Ovary (tissue), 9 donors: ENCODE data around the gene SEMA3B. TPM values are rescaled to one million over a fixed set of nuclear protein-coding genes. Genes with fewer than 3 reads are reported as not detected.

Experiments
- DNase-seq, 5 donors: peaks; one replicate each; pipeline ENCODE4 v3.0.0-alpha.2; 2019 to 2020
- H3K27ac ChIP-seq, 2 donors: fragments of 200-600 bp; one replicate each; pipeline versions ENCODE4 v1.5.1 to v1.8.0; 2019 to 2022
- H3K27me3 ChIP-seq: fragments of 200-600 bp; one replicate; pipeline ENCODE4 v1.8.0; 2022
- H3K36me3 ChIP-seq: fragments of 200-600 bp; sonication (generic); one replicate; pipeline ENCODE4 v1.5.1; 2019
- H3K4me1 ChIP-seq: one replicate; pipeline ENCODE4 v1.8.1; 2013; ENCODE audit warnings: mild to moderate bottlenecking, moderate library complexity; ENCODE audit not compliant: insufficient read depth
- H3K4me3 ChIP-seq: fragments of 200-600 bp; sonication (generic); one replicate; pipeline ENCODE4 v1.5.1; 2017
- H3K9me3 ChIP-seq, 2 donors: fragments of 200-600 bp in 1 of 2; sonication (generic) in 1 of 2; one replicate each; pipeline versions ENCODE4 v1.5.1 to v1.8.1; 2013 to 2019; ENCODE audit warnings: mild to moderate bottlenecking in 1 of 2, moderate library complexity in 1 of 2
- CTCF ChIP-seq, 3 donors: fragments of 450-650 bp in 2 of 3; fragments of 200-600 bp in 1 of 3; IDR thresholded peaks; one replicate each; pipeline versions ENCODE4 v1.5.1 to v1.8.0; 2016 to 2022; ENCODE audit warnings: antibody characterized with exemption in 3 of 3, mild to moderate bottlenecking in 1 of 3
- EP300 ChIP-seq: sonication (generic); formaldehyde crosslinking; IDR thresholded peaks from one replicate; pipeline ENCODE4 v1.6.1; 2017; ENCODE audit warnings: antibody characterized with exemption
- POLR2A ChIP-seq: fragments of 450-650 bp; IDR thresholded peaks from one replicate; pipeline ENCODE4 v1.6.1; 2017; ENCODE audit warnings: antibody characterized with exemption, mild to moderate bottlenecking, moderate library complexity
- WGBS, 3 donors: extraction: QIAGEN DNeasy Blood & Tissue Kit in 1 of 3; methylation state at CpG; one replicate each; pipeline versions ENCODE4 v1.1.5 to v1.1.7; 2013 to 2017; 5-methylcytosine and 5-hydroxymethylcytosine counted together
- intact Hi-C, 4 donors: fragments of 100-400 bp; cut with DNase I; formaldehyde crosslinking; loops; one replicate each; pipeline versions ENCODE4 v1.11.0 to v1.15.1; 2022 to 2023
- polyA plus RNA-seq, 2 donors: library from polyadenylated mRNA; stranded (reverse); fragments of 200-250 nt in 1 of 2; fragments of 350-450 nt in 1 of 2; fragmentation: Illumina TruSeq in 1 of 2; extraction: RNeasy Lipid Tissue Mini Kit (QIAGEN cat#74804) in 1 of 2; gene quantifications; one replicate each; pipeline ENCODE4 v1.2.3, GENCODE V29; 2013 to 2014
- total RNA-seq, 7 donors: library from RNA; depleted of rRNA in 2 of 7; stranded (reverse); fragments of >200 nt in 2 of 7; fragmentation: NEBNext Ultra II Directional in 3 of 7; extraction: Animal tissue kit (Norgen Biotek cat#: 25700) in 3 of 7; gene quantifications; one replicate each; pipeline versions ENCODE4 v1.1.0 to v1.2.4, GENCODE V29; 2016 to 2023
- donor health status: DM: no; HTN: no; CAD: no; lungs with moderate emphysema.
- donor health status: DM: no; HTN: no; CAD: no.
- donor health status: Bipolar disorder and iron deficiency.
- donor health status: DM: yes; HTN: yes; CAD: no.
- donor health status: DM: no; HTN: no; CAD: no.
- donor health status: DM: yes; HTN: yes; CAD: no.

The SEMA3B gene
- total and polyA plus RNA-seq, 9 donors: 5.0 to 224 (median 51.1) TPM

- peak in 1 of 5 donors; percentile 58 for DNase-seq
- TF ChIP-seq EP300 (no peak), CTCF (IDR thresholded peaks at IDR 0.05) (no peak), POLR2A (no peak)
- H3K4me1 ChIP-seq: peaks cover 26% of the 10 kb centered on the region
Measured at GRCh38 chr3:50323092-50323600, 54.2 kb downstream of the SEMA3B start.

GRCh38 chr3:50323614-50324199 lies 54.8 kb downstream of the SEMA3B start:
- DNase-seq: peak in 2 of 5 donors; percentile 44 to 48
- intact Hi-C loops: loop anchor here in 1 of 4 donors (10.0 kb wide), 1 partner anchor 59 kb away; the partner anchor contains the start of gene SEMA3B
- TF ChIP-seq CTCF (IDR thresholded peaks at IDR 0.05): no peak
- no peak for TF ChIP-seq POLR2A
- no peak for TF ChIP-seq EP300
- H3K27ac ChIP-seq: peak overlapping the region in 1 of 2 donors; percentile 95
- no peaks in the 10 kb centered on the region for H3K27me3 ChIP-seq
- no peak overlapping the region for H3K4me3 ChIP-seq
- 69 to 77% (median 69%) methylated on average over 5 of the region's 5 CpGs for WGBS, 3 donors
- H3K9me3 ChIP-seq: no peaks in the 10 kb centered on the region
- H3K36me3 ChIP-seq: no peaks in the 10 kb centered on the region
- H3K4me1 ChIP-seq: peaks cover 24% of the 10 kb centered on the region

More at GRCh38 chr3:50323092-50323600, 54.2 kb downstream of the SEMA3B start:
- Histone ChIP-seq H3K27ac (peak overlapping the region; percentile 71 to 95), H3K27me3 (no peaks in the 10 kb centered on the region), H3K9me3 (no peaks in the 10 kb centered on the region), H3K4me3 (no peak overlapping the region), H3K36me3 (no peaks in the 10 kb centered on the region)
- 33 to 40% (median 34%) methylated on average over 4 of the region's 4 CpGs for WGBS, 3 donors
- intact Hi-C loops: loop anchor here in 1 of 4 donors (10.0 kb wide), 1 partner anchor 58 kb away; the partner anchor contains the start of gene SEMA3B

GRCh38 chr3:50324351-50325112 lies 55.6 kb downstream of the SEMA3B start:
- 50 to 53% (median 50%) methylated on average over 4 of the region's 4 CpGs for WGBS, 3 donors
- H3K27ac ChIP-seq: peak overlapping the region in 1 of 2 donors; percentile 95
- no peaks in the 10 kb centered on the region for H3K9me3 ChIP-seq
- TF ChIP-seq POLR2A (no peak), CTCF (IDR thresholded peaks at IDR 0.05) (peak; percentile 41 to 70 (median 64))
- peaks cover 20% of the 10 kb centered on the region for H3K4me1 ChIP-seq
- H3K4me3 ChIP-seq: no peak overlapping the region
- H3K36me3 ChIP-seq: no peaks in the 10 kb centered on the region
- peak; percentile 59 to 80 (median 72) for DNase-seq
- H3K27me3 ChIP-seq: no peaks in the 10 kb centered on the region
- intact Hi-C loops: loop anchor here in 1 of 4 donors (10.0 kb wide), 1 partner anchor 60 kb away; the partner anchor contains the start of gene SEMA3B

GRCh38 chr3:50325113-50325480 lies 56.1 kb downstream of the SEMA3B start:
- TF ChIP-seq CTCF (IDR thresholded peaks at IDR 0.05) (no peak), EP300 (no peak), POLR2A (no peak)
- intact Hi-C loops: loop anchor here in 1 of 4 donors (10.0 kb wide), 1 partner anchor 60 kb away; the partner anchor contains the start of gene SEMA3B
- Histone ChIP-seq H3K4me1 (peaks cover 15% of the 10 kb centered on the region), H3K27ac (no peak overlapping the region), H3K9me3 (no peaks in the 10 kb centered on the region), H3K36me3 (no peaks in the 10 kb centered on the region), H3K27me3 (no peaks in the 10 kb centered on the region), H3K4me3 (no peak overlapping the region)
- 73 to 83% (median 81%) methylated on average over 2 of the region's 2 CpGs for WGBS, 3 donors
- no peak for DNase-seq
